Osteoblast (primary cell): ENCODE measurements around the gene OTUD3. TPM values are rescaled to one million over a fixed set of nuclear protein-coding genes. Genes with fewer than 3 reads are reported as not detected.

Source experiments
- DNase-seq: peaks from one replicate; pipeline ENCODE4 v3.0.0; 2011; ENCODE audit warnings: low spot score, mixed read lengths; ENCODE audit not compliant: insufficient read length; ENCODE audit errors: missing footprints
- H2AFZ ChIP-seq: 2 replicates; pipeline ENCODE4 v1.6.0; 2011; ENCODE audit warnings: mild to moderate bottlenecking, low read length
- H3K27ac ChIP-seq: 2 replicates; pipeline ENCODE4 v1.5.1; 2011; ENCODE audit warnings: mild to moderate bottlenecking, low read depth, low read length, moderate library complexity
- H3K27me3 ChIP-seq: 2 replicates; pipeline ENCODE4 v1.6.0; 2012; ENCODE audit warnings: mild to moderate bottlenecking, control low read depth, inconsistent platforms, low read length, moderate library complexity; ENCODE audit not compliant: insufficient read depth
- H3K36me3 ChIP-seq: 2 replicates; pipeline ENCODE4 v1.5.1; 2011; ENCODE audit warnings: mild to moderate bottlenecking, low read length, control low read depth, moderate library complexity; ENCODE audit not compliant: insufficient read depth
- H3K4me1 ChIP-seq: 2 replicates; pipeline ENCODE4 v1.5.1; 2011; ENCODE audit warnings: mild to moderate bottlenecking, low read length, control low read depth, moderate library complexity; ENCODE audit not compliant: insufficient read depth
- H3K4me2 ChIP-seq: 2 replicates; pipeline ENCODE4 v1.6.0; 2011; ENCODE audit warnings: mild to moderate bottlenecking, low read length; ENCODE audit not compliant: insufficient read depth
- H3K4me3 ChIP-seq: fragments of 200-600 bp; sonication (generic); 3 replicates; pipeline ENCODE4 v1.5.1; 2012; ENCODE audit warnings: mild to moderate bottlenecking, low read length, inconsistent platforms; ENCODE audit not compliant: insufficient read depth
- H3K79me2 ChIP-seq: 2 replicates; pipeline ENCODE4 v1.6.0; 2012; ENCODE audit warnings: mild to moderate bottlenecking, low read length, control low read depth, inconsistent platforms; ENCODE audit not compliant: insufficient read depth
- H3K9me3 ChIP-seq: 2 replicates; pipeline ENCODE4 v1.5.1; 2011; ENCODE audit warnings: low read depth, low read length, control low read depth
- H4K20me1 ChIP-seq: 2 replicates; pipeline ENCODE4 v1.6.0; 2012; ENCODE audit warnings: mild to moderate bottlenecking, low read length, control low read depth; ENCODE audit not compliant: insufficient read depth
- CTCF ChIP-seq: IDR thresholded peaks from 2 replicates; pipeline ENCODE4 v1.5.1; 2011; ENCODE audit warnings: mild to moderate bottlenecking, low read depth, low read length, moderate library complexity; ENCODE audit errors: extremely low read depth
- total RNA-seq: library from RNA; depleted of rRNA; stranded (reverse); fragments of >200 nt; gene quantifications from 2 replicates; pipeline ENCODE4 v1.2.3, GENCODE V29; 2012

Gene OTUD3
- total RNA-seq, 1 donor, result 4.0 TPM

GRCh38 chr1:19921310-19921709 is 39.1 kb downstream of the OTUD3 start:
- no peaks in the 10 kb centered on the region for H3K79me2 ChIP-seq
- TF ChIP-seq CTCF, result no peak
- H3K27me3 ChIP-seq, result peaks cover 5% of the 10 kb centered on the region
- H3K4me1 ChIP-seq, result no peaks in the 10 kb centered on the region
- no peaks in the 10 kb centered on the region for H3K9me3 ChIP-seq
- no peak overlapping the region for H3K4me3 ChIP-seq
- H2AFZ ChIP-seq, result no peak overlapping the region
- no peaks in the 10 kb centered on the region for H3K36me3 ChIP-seq
- no peak for DNase-seq
- H4K20me1 ChIP-seq, result no peaks in the 10 kb centered on the region
- no peak overlapping the region for H3K27ac ChIP-seq
- no peak overlapping the region for H3K4me2 ChIP-seq

GRCh38 chr1:19922015-19922688 is 40.0 kb downstream of the OTUD3 start:
- Histone ChIP-seq H3K9me3 (no peaks in the 10 kb centered on the region), H3K36me3 (no peaks in the 10 kb centered on the region), H3K27me3 (peaks cover 5% of the 10 kb centered on the region), H3K4me3 (no peak overlapping the region), H3K4me1 (no peaks in the 10 kb centered on the region), H4K20me1 (no peaks in the 10 kb centered on the region), H3K79me2 (no peaks in the 10 kb centered on the region), H2AFZ (no peak overlapping the region), H3K4me2 (no peak overlapping the region), H3K27ac (no peak overlapping the region)
- peak; percentile 73 for DNase-seq
- TF ChIP-seq CTCF, result no peak

- H3K4me1 ChIP-seq, result no peaks in the 10 kb centered on the region
- no peaks in the 10 kb centered on the region for H3K79me2 ChIP-seq
- DNase-seq, result peak; percentile 52
- no peak for TF ChIP-seq CTCF
- H3K9me3 ChIP-seq, result no peaks in the 10 kb centered on the region
- H2AFZ ChIP-seq, result no peak within 1 kb of the TSS
- H4K20me1 ChIP-seq, result no peaks in the 10 kb centered on the region
- H3K4me2 ChIP-seq, result no peak within 1 kb of the TSS
- H3K36me3 ChIP-seq, result no peaks in the 10 kb centered on the region
- H3K27ac ChIP-seq, result no peak within 1 kb of the TSS
- no peak within 1 kb of the TSS for H3K4me3 ChIP-seq
- peaks cover 11% of the 10 kb centered on the region for H3K27me3 ChIP-seq
Measured at GRCh38 chr1:19923137-19923952, 41.1 kb downstream of the OTUD3 start, which contains the start of gene PLA2G2E. Gene PLA2G2E, minus strand, starts transcription at chr1:19923617. Its CDS starts 58 bp downstream, at chr1:19923559.

- Histone ChIP-seq H3K79me2 (no peaks in the 10 kb centered on the region), H3K4me2 (no peak overlapping the region), H3K4me3 (no peak overlapping the region), H3K9me3 (no peaks in the 10 kb centered on the region), H3K36me3 (no peaks in the 10 kb centered on the region), H4K20me1 (no peaks in the 10 kb centered on the region), H2AFZ (no peak overlapping the region), H3K27me3 (peaks cover 12% of the 10 kb centered on the region), H3K4me1 (no peaks in the 10 kb centered on the region), H3K27ac (no peak overlapping the region)
- TF ChIP-seq CTCF, result no peak
- no peak for DNase-seq
Measured at GRCh38 chr1:19923953-19924346, 41.8 kb downstream of the OTUD3 start.
